H1 (cell line): ENCODE data around the gene NUP50. TPM values are rescaled to one million over a fixed set of nuclear protein-coding genes. Genes with fewer than 3 reads are reported as not detected.

ENCODE experiments used
- CTBP2 ChIP-seq: IDR thresholded peaks from 2 replicates; pipeline ENCODE4 v1.7.0; 2011; ENCODE audit warnings: borderline replicate concordance, mild to moderate bottlenecking, moderate library complexity, mixed read lengths, low read length; ENCODE audit not compliant: insufficient read depth, insufficient read length
- EZH2 ChIP-seq: fragments of 200-600 bp; sonication (generic); IDR thresholded peaks from 2 replicates; pipeline ENCODE4 v1.7.1; 2012; ENCODE audit warnings: low read depth, mild to moderate bottlenecking, moderate library complexity, low read length, inconsistent platforms; ENCODE audit not compliant: severe bottlenecking
- NANOG ChIP-seq: IDR thresholded peaks from 2 replicates; pipeline ENCODE4 v1.6.1; 2011; ENCODE audit warnings: low read length, low read depth, mild to moderate bottlenecking, inconsistent platforms; ENCODE audit not compliant: insufficient read depth, poor library complexity, severe bottlenecking
- POLR2AphosphoS5 ChIP-seq: IDR thresholded peaks from 2 replicates; pipeline ENCODE4 v1.6.1; 2011; ENCODE audit warnings: low read depth, low read length
- SP1 ChIP-seq: IDR thresholded peaks from 2 replicates; pipeline ENCODE4 v1.6.1; 2011; ENCODE audit warnings: low read depth, low read length
- SP4 ChIP-seq: IDR thresholded peaks from 2 replicates; pipeline ENCODE4 v1.6.1; 2012; ENCODE audit warnings: low read length, inconsistent platforms
- polyA plus RNA-seq, 7 experiments: library from polyadenylated mRNA; depleted of rRNA in 3 of 7; stranded (reverse) in 5 of 7; unstranded in 2 of 7; fragments of >200 nt in 5 of 7; fragments of 200-250 nt in 2 of 7; gene quantifications; 1 replicate in 5 of 7; 2 replicates in 1 of 7; 4 replicates in 1 of 7; pipeline versions ENCODE4 v1.2.1 to v1.2.3, GENCODE V29; 2011 to 2013; ENCODE audit warnings: missing spikeins in 2 of 7, mixed read lengths in 2 of 7
- total RNA-seq: library from RNA; stranded (reverse); fragmentation: NEBNext Ultra II Directional; extraction: Animal tissue kit (Norgen Biotek cat#: 25700); gene quantifications from 2 replicates; pipeline ENCODE4 v1.2.1, GENCODE V29; 2021

Gene NUP50
- total and polyA plus RNA-seq, 2 of the 8 experiments (the other 6 are each of a cell fraction or from before 2014, with no cell fraction given): 20.0 to 112 TPM

DNA sequence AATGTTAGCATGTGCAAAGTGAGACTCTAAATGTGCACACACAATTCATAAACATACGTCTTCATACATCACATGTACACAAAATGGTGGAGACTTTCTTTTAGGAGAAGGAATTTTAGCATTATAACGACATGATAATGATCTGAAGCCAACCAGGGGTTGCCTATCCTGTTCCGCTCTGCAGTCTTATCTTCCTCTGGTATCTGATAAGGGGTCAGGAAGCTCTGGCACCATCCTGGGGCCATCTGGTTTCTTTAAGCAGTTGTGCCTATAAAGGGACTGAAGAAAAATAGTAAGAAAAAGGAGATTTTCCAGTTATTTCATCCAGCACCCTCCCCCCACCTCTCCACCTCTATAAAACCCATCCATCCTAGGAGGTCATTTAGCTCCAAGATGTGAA is 5.8 kb upstream of the NUP50 start (continued):
- TF ChIP-seq EZH2 (no peak), NANOG (no peak), POLR2AphosphoS5 (no peak), SP1 (no peak), SP4 (no peak), CTBP2 (no peak)
